Uterus (tissue), 2 donors: Measurements from ENCODE around the gene PLXNA3.

ENCODE experiments used
- CTCF ChIP-seq, 4 experiments: fragments of 200-600 bp in 2 of 4; fragments of 450-650 bp in 2 of 4; sonication (generic) in 2 of 4; IDR thresholded peaks; one replicate each; pipeline ENCODE4 v1.5.1; 2016 to 2019; ENCODE audit warnings: antibody characterized with exemption in 4 of 4, mild to moderate bottlenecking in 2 of 4, moderate library complexity in 1 of 4
- POLR2A ChIP-seq, 2 donors: fragments of 450-650 bp; IDR thresholded peaks; one replicate each; pipeline ENCODE4 v1.6.1; 2016; ENCODE audit warnings: antibody characterized with exemption in 2 of 2, mild to moderate bottlenecking in 1 of 2, moderate library complexity in 1 of 2

GRCh38 chrX:154472685-154473632 lies 14.9 kb downstream of the PLXNA3 start:
- TF ChIP-seq POLR2A (IDR thresholded peaks at IDR 0.05), result no peak
- no peak for TF ChIP-seq CTCF (IDR thresholded peaks at IDR 0.05)
